K562 (cell line): ENCODE measurements around the gene OR10P1. TPM values are rescaled to one million over a fixed set of nuclear protein-coding genes. Genes with fewer than 3 reads are reported as not detected.

ENCODE experiments used
- ATAC-seq: fragments of 200-7000 bp; cut with Tn5 transposase; 3 replicates; pipeline ENCODE4 v1.9.1; 2020; ENCODE audit warnings: moderate library complexity
- BruUV-seq: library from RNA; stranded (reverse); fragments of 400-500 nt; replicated peaks from 2 replicates; lab custom pipeline; 2021; lab: Mats Ljungman, UMichigan
- CTCF ChIA-PET: fragments of 300-600 bp; formaldehyde crosslinking; extraction: SDS; loops from one replicate; lab custom pipeline; 2021; ENCODE audit warnings: low intra/inter-chr PET ratio; lab: Yijun Ruan, JAX
- POLR2A ChIA-PET: fragments of 300-600, 350-650 bp; sonication (Branson Sonifier 250); formaldehyde crosslinking; extraction: SDS; loops from one replicate; lab custom pipeline; 2021; ENCODE audit warnings: antibody characterized with exemption, inconsistent platforms; lab: Yijun Ruan, JAX
- DNase-seq, 4 experiments: peaks; one replicate each; pipeline versions ENCODE4 v3.0.0 to v3.0.0-alpha.2; 2011 to 2018; ENCODE audit warnings: low spot score in 3 of 4, mixed read lengths in 3 of 4; ENCODE audit errors: extremely low read depth in 1 of 4
- FAIRE-seq: peaks from 2 replicates; lab custom pipeline; 2011; peaks lifted over from hg19 to GRCh38; lab: Jason Lieb, UNC
- H2AFZ ChIP-seq: 2 replicates; pipeline ENCODE4 v1.6.0; 2011; ENCODE audit warnings: low read depth, low read length, control low read depth, inconsistent platforms
- H3K27ac ChIP-seq: fragments of 200-600 bp; 3 replicates; pipeline ENCODE4 v1.8.0; 2011; ENCODE audit warnings: low read depth, mild to moderate bottlenecking, control low read depth, inconsistent platforms, low read length, moderate library complexity, mixed read lengths; ENCODE audit errors: extremely low read depth
- H3K27me3 ChIP-seq, 2 experiments: fragments of 300-600 bp in 1 of 2; 2 replicates in 1 of 2; 3 replicates in 1 of 2; pipeline versions ENCODE4 v1.6.0 to v1.8.0; 2011; ENCODE audit warnings: inconsistent platforms in 2 of 2, low read length in 2 of 2, mild to moderate bottlenecking in 1 of 2, mixed read lengths in 1 of 2, moderate library complexity in 1 of 2; ENCODE audit not compliant: control insufficient read depth in 2 of 2, insufficient read depth in 2 of 2
- H3K36me3 ChIP-seq: fragments of 300-600 bp; 3 replicates; pipeline ENCODE4 v1.8.0; 2011; ENCODE audit warnings: mild to moderate bottlenecking, low read length, inconsistent platforms; ENCODE audit not compliant: control insufficient read depth, insufficient read depth
- H3K4me1 ChIP-seq, 2 experiments: fragments of 200-600 bp in 1 of 2; replicated peaks in 1 of 2; 2 replicates in 1 of 2; 3 replicates in 1 of 2; pipeline versions ENCODE4 v1.5.1 to v1.8.0; 2011; ENCODE audit warnings: inconsistent platforms in 2 of 2, low read length in 2 of 2, mild to moderate bottlenecking in 1 of 2, mixed read lengths in 1 of 2, moderate library complexity in 1 of 2; ENCODE audit not compliant: control insufficient read depth in 2 of 2, insufficient read depth in 2 of 2
- H3K4me2 ChIP-seq: 2 replicates; pipeline ENCODE4 v1.6.1; 2011; ENCODE audit warnings: low read length, control low read depth, inconsistent platforms, mixed read lengths; ENCODE audit not compliant: insufficient read depth
- H3K4me3 ChIP-seq: fragments of 200-600 bp; sonication (generic), shearing (Covaris generic); 2 replicates; pipeline ENCODE4 v1.5.1; 2016; ENCODE audit warnings: control low read depth, inconsistent platforms
- H3K79me2 ChIP-seq: fragments of 200-600 bp; 3 replicates; pipeline ENCODE4 v1.8.0; 2011; ENCODE audit warnings: low read length, inconsistent platforms; ENCODE audit not compliant: control insufficient read depth, insufficient read depth
- H3K9ac ChIP-seq, 2 experiments: 2 replicates each; pipeline versions ENCODE4 v1.6.0 to v1.6.1; 2011; ENCODE audit warnings: low read depth in 2 of 2, low read length in 2 of 2, control low read depth in 1 of 2, inconsistent platforms in 1 of 2, mild to moderate bottlenecking in 1 of 2, mixed read lengths in 1 of 2; ENCODE audit not compliant: insufficient read depth in 1 of 2
- H3K9me1 ChIP-seq: one replicate; pipeline ENCODE4 v1.6.0; 2011; ENCODE audit warnings: inconsistent platforms, mild to moderate bottlenecking, low read length, moderate library complexity; ENCODE audit not compliant: control insufficient read depth, insufficient read depth
- H3K9me3 ChIP-seq: replicated peaks from 2 replicates; pipeline ENCODE4 v1.5.1; 2011; ENCODE audit warnings: low read depth, low read length, inconsistent platforms; ENCODE audit not compliant: control insufficient read depth, insufficient read depth
- H4K20me1 ChIP-seq: replicated peaks from 2 replicates; pipeline ENCODE4 v1.6.1; 2011; ENCODE audit warnings: low read length, inconsistent platforms, mixed read lengths; ENCODE audit not compliant: control insufficient read depth, insufficient read depth
- AFF4 ChIP-seq: sonication (generic); formaldehyde crosslinking; IDR thresholded peaks from 2 replicates; pipeline ENCODE4 v1.8.0; 2023; ENCODE audit warnings: mild to moderate bottlenecking, missing genetic modification reagents
- CCNT2 ChIP-seq: IDR thresholded peaks from 2 replicates; pipeline ENCODE4 v1.6.1; 2011; ENCODE audit warnings: borderline replicate concordance, low read depth, mild to moderate bottlenecking, moderate library complexity, mixed read lengths, low read length; ENCODE audit not compliant: insufficient read length; ENCODE audit errors: extremely low read depth
- TFAM ChIP-seq: fragments of 250-450 bp; sonication (Bioruptor Pico); conservative IDR thresholded peaks from 2 replicates; pipeline ENCODE4 v1.5.0; 2021; ENCODE audit warnings: mild to moderate bottlenecking, moderate library complexity
- WGBS: fragments of 100-300 bp; shearing (Covaris generic); methylation state at CpG from one replicate; pipeline ENCODE4 v1.1.6; 2016; ENCODE audit warnings: low coverage, mixed read lengths; ENCODE audit not compliant: insufficient coverage; ENCODE audit errors: missing lambda C conversion rate; 5-methylcytosine and 5-hydroxymethylcytosine counted together
- in situ Hi-C: fragments of 300-500 bp; cut with MboI; formaldehyde crosslinking; loops from 4 replicates; pipeline ENCODE4 v1.15.0; 2018; ENCODE audit warnings: inconsistent platforms, mixed read lengths
- intact Hi-C: fragments of 100-400 bp; cut with micrococcal nuclease; formaldehyde crosslinking; loops from 2 replicates; pipeline ENCODE4 v1.14.2; 2022
- polyA plus RNA-seq, 8 experiments: library from polyadenylated mRNA; depleted of rRNA in 4 of 8; stranded (reverse) in 5 of 8; unstranded in 3 of 8; fragments of >200 nt; fragmentation: Nextera tagmentation in 2 of 8; fragmentation: Illumina TruSeq in 1 of 8; extraction: Ambion mirVana in 2 of 8; extraction: Trizol in 1 of 8; gene quantifications; 2 replicates each; pipeline versions ENCODE4 v1.2.1 to v1.2.3, GENCODE V29; 2011 to 2014; ENCODE audit warnings: inconsistent platforms in 1 of 8, missing spikeins in 1 of 8
- total RNA-seq, 7 experiments: library from RNA; depleted of rRNA in 6 of 7; stranded (reverse); fragments of >200 nt in 6 of 7; fragmentation: Illumina TruSeq in 2 of 7; extraction: Trizol in 2 of 7; gene quantifications; 2 replicates each; pipeline versions ENCODE4 v1.2.1 to v1.2.3, GENCODE V29; 2011 to 2021; ENCODE audit warnings: low replicate concordance in 1 of 7
- TF ChIP-seq, protein P1 (sequence below): IDR thresholded peaks from 3 replicates; pipeline ENCODE4 v1.6.1; 2011; ENCODE audit warnings: borderline replicate concordance, mild to moderate bottlenecking, moderate library complexity; ENCODE audit not compliant: insufficient read length; ENCODE audit errors: extremely low read depth
- TF ChIP-seq, protein P2 (sequence below), 2 experiments: fragments of 200-800 bp in 1 of 2; sonication (Bioruptor generic) in 1 of 2; sonication (generic) in 1 of 2; formaldehyde crosslinking in 1 of 2; IDR thresholded peaks in 1 of 2; conservative IDR thresholded peaks in 1 of 2; 2 replicates each; pipeline versions ENCODE4 v1.5.0 to v1.6.1; 2016 to 2020; ENCODE audit warnings: missing compliant biosample characterization in 1 of 2, missing genetic modification characterization in 1 of 2, missing genetic modification reagents in 1 of 2

The OR10P1 gene
- total and polyA plus RNA-seq, 9 of the 15 experiments (the other 6 are each of a cell fraction or from before 2014, with no cell fraction given), result not detected

- TF ChIP-seq, protein P1, sequence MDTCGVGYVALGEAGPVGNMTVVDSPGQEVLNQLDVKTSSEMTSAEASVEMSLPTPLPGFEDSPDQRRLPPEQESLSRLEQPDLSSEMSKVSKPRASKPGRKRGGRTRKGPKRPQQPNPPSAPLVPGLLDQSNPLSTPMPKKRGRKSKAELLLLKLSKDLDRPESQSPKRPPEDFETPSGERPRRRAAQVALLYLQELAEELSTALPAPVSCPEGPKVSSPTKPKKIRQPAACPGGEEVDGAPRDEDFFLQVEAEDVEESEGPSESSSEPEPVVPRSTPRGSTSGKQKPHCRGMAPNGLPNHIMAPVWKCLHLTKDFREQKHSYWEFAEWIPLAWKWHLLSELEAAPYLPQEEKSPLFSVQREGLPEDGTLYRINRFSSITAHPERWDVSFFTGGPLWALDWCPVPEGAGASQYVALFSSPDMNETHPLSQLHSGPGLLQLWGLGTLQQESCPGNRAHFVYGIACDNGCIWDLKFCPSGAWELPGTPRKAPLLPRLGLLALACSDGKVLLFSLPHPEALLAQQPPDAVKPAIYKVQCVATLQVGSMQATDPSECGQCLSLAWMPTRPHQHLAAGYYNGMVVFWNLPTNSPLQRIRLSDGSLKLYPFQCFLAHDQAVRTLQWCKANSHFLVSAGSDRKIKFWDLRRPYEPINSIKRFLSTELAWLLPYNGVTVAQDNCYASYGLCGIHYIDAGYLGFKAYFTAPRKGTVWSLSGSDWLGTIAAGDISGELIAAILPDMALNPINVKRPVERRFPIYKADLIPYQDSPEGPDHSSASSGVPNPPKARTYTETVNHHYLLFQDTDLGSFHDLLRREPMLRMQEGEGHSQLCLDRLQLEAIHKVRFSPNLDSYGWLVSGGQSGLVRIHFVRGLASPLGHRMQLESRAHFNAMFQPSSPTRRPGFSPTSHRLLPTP, result no peak
- TF ChIP-seq, all 486 proteins: peak for 0
Measured at GRCh38 chr12:55663391-55663790, 26.7 kb downstream of the OR10P1 start (continued).

- no peaks in the 10 kb centered on the region; a peak in 1 of 5 replicates for H3K4me1 ChIP-seq
- H4K20me1 ChIP-seq, result no peaks in the 10 kb centered on the region
- no peaks in the 10 kb centered on the region for H3K79me2 ChIP-seq
- ATAC-seq (no peak), FAIRE-seq (no peak), DNase-seq (no peak)
- TF ChIP-seq AFF4 (no peak), CCNT2 (no peak), TFAM (no peak)
- TF ChIP-seq, protein P2, sequence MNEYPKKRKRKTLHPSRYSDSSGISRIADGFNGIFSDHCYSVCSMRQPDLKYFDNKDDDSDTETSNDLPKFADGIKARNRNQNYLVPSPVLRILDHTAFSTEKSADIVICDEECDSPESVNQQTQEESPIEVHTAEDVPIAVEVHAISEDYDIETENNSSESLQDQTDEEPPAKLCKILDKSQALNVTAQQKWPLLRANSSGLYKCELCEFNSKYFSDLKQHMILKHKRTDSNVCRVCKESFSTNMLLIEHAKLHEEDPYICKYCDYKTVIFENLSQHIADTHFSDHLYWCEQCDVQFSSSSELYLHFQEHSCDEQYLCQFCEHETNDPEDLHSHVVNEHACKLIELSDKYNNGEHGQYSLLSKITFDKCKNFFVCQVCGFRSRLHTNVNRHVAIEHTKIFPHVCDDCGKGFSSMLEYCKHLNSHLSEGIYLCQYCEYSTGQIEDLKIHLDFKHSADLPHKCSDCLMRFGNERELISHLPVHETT (CRISPR knock-in tag; conservative IDR thresholded peaks at IDR 0.05 in 1 of 2, IDR thresholded peaks at IDR 0.05 in 1 of 2), result no peak
- CTCF ChIA-PET, result no interaction called here
- H3K9ac ChIP-seq, result no peak overlapping the region
- H3K9me3 ChIP-seq, result no peaks in the 10 kb centered on the region
- in situ Hi-C loops, result no loop called here
- intact Hi-C loops, result no loop called here
- H3K4me2 ChIP-seq, result no peak overlapping the region
- POLR2A ChIA-PET, result interaction anchor here (0.7 kb wide), 1 partner anchor 169 kb away, joined by 3 read pairs; no protein-coding TSS in a partner anchor
- no peak overlapping the region for H3K4me3 ChIP-seq
- WGBS, result 19% methylated on average over 10 of the region's 10 CpGs
- H2AFZ ChIP-seq, result peak overlapping the region; percentile 49; the same call in 1 of the 2 replicates
- peaks cover 2 to 5% of the 10 kb centered on the region in 2 experiments; a peak in 1 of 5 replicates for H3K27me3 ChIP-seq
- BruUV-seq, result no TSS peak
- H3K9me1 ChIP-seq, result no peaks in the 10 kb centered on the region
- no peak overlapping the region for H3K27ac ChIP-seq
- H3K36me3 ChIP-seq, result no peaks in the 10 kb centered on the region
Measured at GRCh38 chr12:55664826-55665225, 28.1 kb downstream of the OR10P1 start.
